HFFc6 (cell line): ENCODE measurements around the gene REPIN1. TPM values are rescaled to one million over a fixed set of nuclear protein-coding genes. Genes with fewer than 3 reads are reported as not detected.

Experiments
- DNase-seq: peaks from one replicate; pipeline ENCODE4 v3.0.0-alpha.2; 2018
- H3K27ac Mint-ChIP-seq: 2 replicates; pipeline ENCODE4 v1.8.0; 2020; ENCODE audit warnings: mild to moderate bottlenecking, mixed read lengths
- H3K27me3 Mint-ChIP-seq: 2 replicates; pipeline ENCODE4 v1.8.0; 2021; ENCODE audit warnings: mild to moderate bottlenecking, moderate library complexity, mixed read lengths; ENCODE audit not compliant: insufficient read depth
- H3K36me3 Mint-ChIP-seq: 2 replicates; pipeline ENCODE4 v1.8.0; 2021; ENCODE audit warnings: low read depth, mixed read lengths
- H3K4me1 Mint-ChIP-seq: 2 replicates; pipeline ENCODE4 v1.8.0; 2020; ENCODE audit warnings: low read depth, mixed read lengths
- H3K4me3 Mint-ChIP-seq: 2 replicates; pipeline ENCODE4 v1.8.0; 2020; ENCODE audit warnings: mild to moderate bottlenecking, moderate library complexity, mixed read lengths
- H3K9me3 Mint-ChIP-seq: 2 replicates; pipeline ENCODE4 v1.8.0; 2020; ENCODE audit warnings: mild to moderate bottlenecking, mixed read lengths
- CTCF ChIP-seq: fragments of 200-600 bp; sonication (generic); IDR thresholded peaks from 2 replicates; pipeline ENCODE4 v1.5.0; 2021; ENCODE audit warnings: antibody characterized with exemption, mild to moderate bottlenecking
- total RNA-seq, 6 experiments: library from RNA; stranded (reverse); fragmentation: NEBNext Ultra II Directional; extraction: Animal tissue kit (Norgen Biotek cat#: 25700); gene quantifications; 2 replicates in 1 of 6; 3 replicates in 5 of 6; pipeline ENCODE4 v1.2.3, GENCODE V29; 2021

REPIN1 gene
- total RNA-seq, 6 experiments from 2014 or later = 68.8 to 78.3 (median 75.5) TPM

GRCh38 chr7:150327308-150327707 lies 41.3 kb upstream of the REPIN1 start:
- no peak for TF ChIP-seq CTCF
- H3K9me3 Mint-ChIP-seq = peaks cover 5% of the 10 kb centered on the region; the same call in 1 of the 2 replicates

GRCh38 chr7:150329331-150330120 lies 39.1 kb upstream of the REPIN1 start:
- Mint-ChIP-seq H3K4me1 (no peaks in the 10 kb centered on the region), H3K27ac (no peak overlapping the region), H3K9me3 (peaks cover 10% of the 10 kb centered on the region; the same call in 1 of the 2 replicates), H3K36me3 (no peaks in the 10 kb centered on the region), H3K4me3 (no peak overlapping the region), H3K27me3 (peaks cover 10% of the 10 kb centered on the region)
- DNase-seq = no peak
- TF ChIP-seq CTCF = no peak

More at GRCh38 chr7:150327308-150327707, 41.3 kb upstream of the REPIN1 start:
- Mint-ChIP-seq H3K27ac (no peak overlapping the region), H3K27me3 (peaks cover 8% of the 10 kb centered on the region), H3K4me1 (peaks cover 5% of the 10 kb centered on the region; the same call in 1 of the 2 replicates), H3K36me3 (no peaks in the 10 kb centered on the region), H3K4me3 (no peak overlapping the region)
- no peak for DNase-seq

- peaks cover 7% of the 10 kb centered on the region for H3K27me3 Mint-ChIP-seq
- H3K4me1 Mint-ChIP-seq = peaks cover 6% of the 10 kb centered on the region; the same call in 1 of the 2 replicates
- no peaks in the 10 kb centered on the region for H3K36me3 Mint-ChIP-seq
- H3K4me3 Mint-ChIP-seq = no peak overlapping the region
- no peak for DNase-seq
- no peak overlapping the region for H3K27ac Mint-ChIP-seq
- peaks cover 10% of the 10 kb centered on the region; the same call in 1 of the 2 replicates for H3K9me3 Mint-ChIP-seq
- no peak for TF ChIP-seq CTCF
Observed at GRCh38 chr7:150330211-150330885, 38.3 kb upstream of the REPIN1 start.

- H3K36me3 Mint-ChIP-seq = no peaks in the 10 kb centered on the region
- peaks cover 10% of the 10 kb centered on the region; the same call in 1 of the 2 replicates for H3K9me3 Mint-ChIP-seq
- peaks cover 6% of the 10 kb centered on the region; the same call in 1 of the 2 replicates for H3K4me1 Mint-ChIP-seq
- H3K27ac Mint-ChIP-seq = no peak overlapping the region
- H3K27me3 Mint-ChIP-seq = peaks cover 7% of the 10 kb centered on the region
- no peak for DNase-seq
- no peak overlapping the region for H3K4me3 Mint-ChIP-seq
- no peak for TF ChIP-seq CTCF
Observed at GRCh38 chr7:150332852-150333635, 35.6 kb upstream of the REPIN1 start.

GRCh38 chr7:150333659-150334058 lies 35.0 kb upstream of the REPIN1 start:
- Mint-ChIP-seq H3K4me1 (peaks cover 6% of the 10 kb centered on the region; the same call in 1 of the 2 replicates), H3K27me3 (peaks cover 7% of the 10 kb centered on the region)

More at GRCh38 chr7:150333659-150334058, 35.0 kb upstream of the REPIN1 start:
- Mint-ChIP-seq H3K4me3 (no peak overlapping the region), H3K9me3 (peaks cover 10% of the 10 kb centered on the region; the same call in 1 of the 2 replicates), H3K27ac (no peak overlapping the region), H3K36me3 (no peaks in the 10 kb centered on the region)
- no peak for TF ChIP-seq CTCF
- no peak for DNase-seq
